Ovary (tissue), 9 donors: ENCODE results near the gene KCNN3. TPM values are rescaled to one million over a fixed set of nuclear protein-coding genes. Genes with fewer than 3 reads are reported as not detected.
A peak's percentile ranks its signal among the peaks of the same experiment; 100 is the strongest.

Experiments used
- DNase-seq, 5 donors: peaks; one replicate each; pipeline ENCODE4 v3.0.0-alpha.2; 2019 to 2020
- H3K27ac ChIP-seq, 2 donors: fragments of 200-600 bp; one replicate each; pipeline versions ENCODE4 v1.5.1 to v1.8.0; 2019 to 2022
- H3K27me3 ChIP-seq: fragments of 200-600 bp; one replicate; pipeline ENCODE4 v1.8.0; 2022
- H3K36me3 ChIP-seq: fragments of 200-600 bp; sonication (generic); one replicate; pipeline ENCODE4 v1.5.1; 2019
- H3K4me1 ChIP-seq: one replicate; pipeline ENCODE4 v1.8.1; 2013; ENCODE audit warnings: mild to moderate bottlenecking, moderate library complexity; ENCODE audit not compliant: insufficient read depth
- H3K4me3 ChIP-seq: fragments of 200-600 bp; sonication (generic); one replicate; pipeline ENCODE4 v1.5.1; 2017
- H3K9me3 ChIP-seq, 2 donors: fragments of 200-600 bp in 1 of 2; sonication (generic) in 1 of 2; one replicate each; pipeline versions ENCODE4 v1.5.1 to v1.8.1; 2013 to 2019; ENCODE audit warnings: mild to moderate bottlenecking in 1 of 2, moderate library complexity in 1 of 2
- CTCF ChIP-seq, 3 donors: fragments of 450-650 bp in 2 of 3; fragments of 200-600 bp in 1 of 3; IDR thresholded peaks; one replicate each; pipeline versions ENCODE4 v1.5.1 to v1.8.0; 2016 to 2022; ENCODE audit warnings: antibody characterized with exemption in 3 of 3, mild to moderate bottlenecking in 1 of 3
- EP300 ChIP-seq: sonication (generic); formaldehyde crosslinking; IDR thresholded peaks from one replicate; pipeline ENCODE4 v1.6.1; 2017; ENCODE audit warnings: antibody characterized with exemption
- POLR2A ChIP-seq: fragments of 450-650 bp; IDR thresholded peaks from one replicate; pipeline ENCODE4 v1.6.1; 2017; ENCODE audit warnings: antibody characterized with exemption, mild to moderate bottlenecking, moderate library complexity
- WGBS, 3 donors: extraction: QIAGEN DNeasy Blood & Tissue Kit in 1 of 3; methylation state at CpG; one replicate each; pipeline versions ENCODE4 v1.1.5 to v1.1.7; 2013 to 2017; 5-methylcytosine and 5-hydroxymethylcytosine counted together
- intact Hi-C, 4 donors: fragments of 100-400 bp; cut with DNase I; formaldehyde crosslinking; loops; one replicate each; pipeline versions ENCODE4 v1.11.0 to v1.15.1; 2022 to 2023
- polyA plus RNA-seq, 2 donors: library from polyadenylated mRNA; stranded (reverse); fragments of 200-250 nt in 1 of 2; fragments of 350-450 nt in 1 of 2; fragmentation: Illumina TruSeq in 1 of 2; extraction: RNeasy Lipid Tissue Mini Kit (QIAGEN cat#74804) in 1 of 2; gene quantifications; one replicate each; pipeline ENCODE4 v1.2.3, GENCODE V29; 2013 to 2014
- total RNA-seq, 7 donors: library from RNA; depleted of rRNA in 2 of 7; stranded (reverse); fragments of >200 nt in 2 of 7; fragmentation: NEBNext Ultra II Directional in 3 of 7; extraction: Animal tissue kit (Norgen Biotek cat#: 25700) in 3 of 7; gene quantifications; one replicate each; pipeline versions ENCODE4 v1.1.0 to v1.2.4, GENCODE V29; 2016 to 2023
- donor health status: DM: no; HTN: no; CAD: no; lungs with moderate emphysema.
- donor health status: DM: no; HTN: no; CAD: no.
- donor health status: Bipolar disorder and iron deficiency.
- donor health status: DM: yes; HTN: yes; CAD: no.
- donor health status: DM: no; HTN: no; CAD: no.
- donor health status: DM: yes; HTN: yes; CAD: no.

Gene KCNN3
- total and polyA plus RNA-seq, 9 donors = 0.71 to 6.1 (median 1.7) TPM

- WGBS, 3 donors = 84 to 95% (median 90%) methylated on average over 5 of the region's 5 CpGs
- Histone ChIP-seq H3K36me3 (no peaks in the 10 kb centered on the region), H3K27ac (no peak overlapping the region), H3K4me1 (peaks cover 8% of the 10 kb centered on the region), H3K9me3 (no peaks in the 10 kb centered on the region), H3K4me3 (no peak overlapping the region), H3K27me3 (no peaks in the 10 kb centered on the region)
- TF ChIP-seq POLR2A (no peak), CTCF (IDR thresholded peaks at IDR 0.05) (no peak), EP300 (no peak)
- intact Hi-C loops = loop anchor here in 2 of 4 donors (5.0 to 10.0 kb wide), 2 partner anchors 298 to 301 kb away; partner anchors contain the start of gene CHRNB2 (in 2 of the 2)
- no peak for DNase-seq
Measured at GRCh38 chr1:154865442-154866256, 4.4 kb downstream of the KCNN3 start.

GRCh38 chr1:154864189-154864975 is 5.7 kb downstream of the KCNN3 start:
- Histone ChIP-seq H3K4me3 (no peak overlapping the region), H3K9me3 (no peaks in the 10 kb centered on the region), H3K27me3 (no peaks in the 10 kb centered on the region), H3K36me3 (no peaks in the 10 kb centered on the region), H3K27ac (no peak overlapping the region), H3K4me1 (peaks cover 3% of the 10 kb centered on the region)
- no peak for DNase-seq
- intact Hi-C loops = loop anchor here in 1 of 4 donors (10.0 kb wide), 1 partner anchor 300 kb away; the partner anchor contains the start of gene CHRNB2
- no peak for TF ChIP-seq POLR2A
- TF ChIP-seq CTCF (IDR thresholded peaks at IDR 0.05) = no peak
- 91 to 95% (median 93%) methylated on average over 8 of the region's 8 CpGs for WGBS, 3 donors

GRCh38 chr1:154863315-154864174 is 6.5 kb downstream of the KCNN3 start:
- WGBS, 3 donors = 90 to 92% (median 91%) methylated on average over 16 of the region's 16 CpGs
- H3K27ac ChIP-seq = no peak overlapping the region
- no peaks in the 10 kb centered on the region for H3K4me1 ChIP-seq
- no peaks in the 10 kb centered on the region for H3K27me3 ChIP-seq
- no peaks in the 10 kb centered on the region for H3K9me3 ChIP-seq
- H3K36me3 ChIP-seq = no peaks in the 10 kb centered on the region
- no peak overlapping the region for H3K4me3 ChIP-seq
- intact Hi-C loops = loop anchor here in 1 of 4 donors (10.0 kb wide), 1 partner anchor 299 kb away; the partner anchor contains the start of gene CHRNB2
- TF ChIP-seq EP300 (no peak), CTCF (IDR thresholded peaks at IDR 0.05) (no peak), POLR2A (no peak)
- DNase-seq = peak in 1 of 5 donors; percentile 9

GRCh38 chr1:154862907-154863306 is 7.2 kb downstream of the KCNN3 start:
- H3K27ac ChIP-seq = no peak overlapping the region
- intact Hi-C loops = loop anchor here in 1 of 4 donors (10.0 kb wide), 1 partner anchor 298 kb away; the partner anchor contains the start of gene CHRNB2
- TF ChIP-seq CTCF (IDR thresholded peaks at IDR 0.05) (no peak), POLR2A (no peak), EP300 (no peak)
- H3K4me3 ChIP-seq = no peak overlapping the region
- no peaks in the 10 kb centered on the region for H3K9me3 ChIP-seq
- no peak for DNase-seq
- no peaks in the 10 kb centered on the region for H3K36me3 ChIP-seq
- H3K4me1 ChIP-seq = no peaks in the 10 kb centered on the region
- no peaks in the 10 kb centered on the region for H3K27me3 ChIP-seq
- 62 to 64% (median 64%) methylated on average over 13 of the region's 13 CpGs for WGBS, 3 donors
